NCI-H82 (cell line): ENCODE results near the gene GARS1.

Experiments used
- DNase-seq: peaks from one replicate; lab custom pipeline; 2025; lab: John Stamatoyannopoulos, UW

GARS1 gene

GRCh38 chr7:30655096-30655970 is 60.7 kb downstream of the GARS1 start:
- DNase-seq, result no peak

DNA sequence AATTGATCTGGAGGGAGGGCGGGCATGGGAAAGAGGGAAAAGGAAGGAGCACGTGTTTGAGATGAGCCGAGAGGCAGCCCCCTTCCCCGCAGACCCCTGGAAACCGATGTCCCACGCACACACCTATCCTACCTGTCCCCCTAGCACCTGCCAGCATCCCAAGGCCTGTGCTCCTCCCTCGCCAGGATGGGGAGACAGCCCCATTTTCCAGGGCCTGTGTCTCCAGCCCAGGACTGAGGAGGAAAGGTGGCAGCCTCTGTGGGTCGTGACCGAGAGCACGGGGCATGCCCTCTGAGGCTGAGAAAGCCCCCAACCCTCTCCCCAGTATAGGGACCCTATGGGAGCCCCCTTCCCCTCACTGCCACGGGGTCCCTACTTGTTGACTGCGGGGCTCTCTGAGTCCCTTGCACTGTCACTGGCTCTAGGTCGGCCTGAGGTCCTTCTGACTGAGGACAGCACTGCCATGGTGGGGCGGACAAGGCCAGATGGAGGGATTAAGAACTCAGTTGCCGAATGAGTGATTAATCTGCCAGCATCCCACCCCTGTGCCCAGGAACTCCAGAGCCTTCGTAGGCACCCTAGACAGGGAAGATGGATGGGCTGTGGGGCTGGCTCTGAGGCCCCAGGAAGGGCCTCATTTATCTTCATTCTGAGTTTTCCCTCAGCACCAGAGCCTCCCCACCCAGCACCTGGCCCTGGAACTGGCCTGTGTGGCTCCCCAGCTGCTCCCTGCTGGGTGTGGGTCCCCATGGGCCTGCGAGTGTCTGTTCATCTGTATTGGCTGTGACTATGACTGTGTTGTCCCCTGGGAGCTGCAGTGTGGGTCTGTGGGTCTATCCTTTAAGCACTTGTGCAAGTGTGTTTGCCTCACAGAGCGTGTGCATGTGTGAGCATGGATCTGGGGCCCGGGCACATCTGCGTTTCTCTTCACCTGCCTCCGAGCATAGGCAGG is 61.6 kb downstream of the GARS1 start:
- peak; percentile 93 for DNase-seq

GRCh38 chr7:30657131-30657530 is 62.5 kb downstream of the GARS1 start:
- no peak for DNase-seq

GRCh38 chr7:30658479-30659074 is 63.9 kb downstream of the GARS1 start:
- no peak for DNase-seq

- peak; percentile 73 for DNase-seq
These were observed 64.6 kb downstream of the GARS1 start for GRCh38 chr7:30659312-30659711.

DNA sequence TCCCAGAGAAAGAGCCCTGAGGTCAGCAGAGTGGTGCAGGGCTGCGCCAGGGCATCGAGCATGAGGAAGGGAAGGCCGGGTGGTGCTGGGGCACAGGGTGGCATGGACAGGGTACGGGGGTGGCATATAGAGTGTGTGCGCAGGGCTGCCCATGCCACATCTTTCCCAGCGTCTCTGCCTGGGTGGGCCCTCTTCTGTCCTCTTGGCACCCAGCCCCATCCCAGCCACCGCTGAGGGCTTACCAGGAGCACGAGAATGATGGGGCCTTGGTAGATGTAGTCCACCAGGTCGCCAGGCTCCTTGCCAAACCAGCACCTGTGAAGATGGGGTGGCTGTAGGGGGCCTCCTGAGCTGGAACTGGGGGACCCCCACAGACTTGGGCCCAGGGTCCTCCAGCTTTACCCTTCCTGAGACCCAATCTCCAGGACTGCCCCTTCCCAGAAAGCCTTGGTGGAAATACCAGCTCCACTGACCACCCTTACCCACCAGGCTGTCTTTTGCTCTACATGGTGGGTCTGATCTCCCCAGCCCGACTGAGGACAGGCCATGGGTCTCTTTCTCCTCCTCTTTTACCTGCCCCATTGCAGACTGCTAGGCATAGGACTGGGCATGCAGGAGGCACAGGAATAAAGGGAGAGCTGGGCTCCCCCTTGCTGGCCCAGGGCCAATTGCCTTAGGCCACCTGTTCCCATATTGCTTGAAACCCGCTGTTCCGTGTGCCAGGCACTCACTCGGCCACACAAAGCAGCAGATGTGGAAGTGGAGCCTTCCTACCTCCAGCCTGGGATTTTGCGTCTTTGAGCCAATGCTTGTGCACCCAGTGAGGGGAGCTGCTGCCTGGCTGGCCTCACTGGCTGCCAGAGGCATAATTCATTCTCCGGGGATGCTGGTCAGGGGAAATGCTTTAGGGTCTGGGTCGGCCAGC is 65.9 kb downstream of the GARS1 start:
- peak; percentile 74 for DNase-seq

- no peak for DNase-seq
These were observed 67.2 kb downstream of the GARS1 start for GRCh38 chr7:30661926-30662325.

DNA sequence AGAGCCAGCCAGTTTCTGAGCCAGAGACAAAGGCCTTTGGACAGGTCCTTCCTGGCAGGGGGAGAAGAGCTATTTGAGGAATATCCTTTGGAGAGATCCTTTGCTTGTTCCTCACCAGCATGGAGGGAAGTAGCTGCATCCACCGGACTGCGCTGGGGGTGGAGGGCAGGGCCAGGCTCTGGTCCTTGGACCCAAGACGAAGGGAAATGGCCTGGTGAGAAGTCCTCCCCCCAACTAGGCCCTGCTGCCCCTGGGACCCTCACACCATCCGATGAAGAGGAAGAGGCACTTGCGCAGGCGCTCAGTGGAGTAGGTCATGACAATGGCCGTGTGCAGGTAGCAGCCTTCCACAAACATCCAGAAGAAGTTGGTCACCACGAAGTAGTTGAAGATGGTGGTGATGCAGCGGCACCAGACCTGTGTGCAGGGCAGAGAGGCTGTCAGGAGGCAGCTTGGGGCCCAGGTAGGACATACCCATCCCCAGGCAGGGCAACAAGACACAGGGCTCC is 67.8 kb downstream of the GARS1 start:
- no peak for DNase-seq

DNA sequence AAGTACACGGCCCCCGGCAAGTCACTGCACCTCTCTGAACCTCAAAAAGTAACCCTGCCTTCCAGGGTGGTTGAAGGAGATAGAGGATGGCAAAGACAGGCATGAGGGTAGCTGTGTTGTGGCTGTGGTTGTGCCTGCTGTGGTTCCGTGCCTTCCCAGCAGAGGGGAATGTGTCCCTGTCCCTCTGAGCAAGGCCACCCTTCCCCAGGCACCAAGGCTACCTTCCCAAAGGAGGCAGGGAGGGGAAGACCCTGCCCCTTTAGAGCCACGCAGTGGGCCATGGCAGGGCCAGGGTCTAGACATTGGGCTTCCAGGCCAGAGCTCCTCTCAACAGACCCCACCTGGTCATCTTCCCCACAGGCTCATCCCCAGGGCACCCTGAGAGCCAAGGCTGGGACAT is 68.7 kb downstream of the GARS1 start:
- no peak for DNase-seq

- no peak for DNase-seq
These were observed 69.7 kb downstream of the GARS1 start for GRCh38 chr7:30664184-30664885.

DNA sequence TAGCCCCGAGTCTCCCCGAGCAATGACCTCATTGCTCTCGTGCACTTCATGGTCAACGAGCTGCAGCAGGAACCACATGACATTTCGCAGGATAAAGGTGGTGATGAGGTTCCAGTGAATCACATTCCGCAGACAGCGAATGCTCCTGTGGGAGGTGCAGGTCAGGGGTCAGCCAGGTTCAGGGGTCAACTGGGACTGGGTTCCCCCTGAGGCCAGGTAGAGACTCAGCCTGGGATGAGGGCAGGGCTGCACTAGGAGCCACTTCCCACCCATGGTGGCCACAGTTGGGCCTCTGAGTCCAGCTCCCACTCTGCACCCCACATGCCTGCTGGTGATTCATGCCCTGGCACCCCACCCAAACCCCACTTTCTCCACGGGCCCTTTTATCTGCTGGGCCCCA is 70.4 kb downstream of the GARS1 start:
- DNase-seq, result no peak

DNA sequence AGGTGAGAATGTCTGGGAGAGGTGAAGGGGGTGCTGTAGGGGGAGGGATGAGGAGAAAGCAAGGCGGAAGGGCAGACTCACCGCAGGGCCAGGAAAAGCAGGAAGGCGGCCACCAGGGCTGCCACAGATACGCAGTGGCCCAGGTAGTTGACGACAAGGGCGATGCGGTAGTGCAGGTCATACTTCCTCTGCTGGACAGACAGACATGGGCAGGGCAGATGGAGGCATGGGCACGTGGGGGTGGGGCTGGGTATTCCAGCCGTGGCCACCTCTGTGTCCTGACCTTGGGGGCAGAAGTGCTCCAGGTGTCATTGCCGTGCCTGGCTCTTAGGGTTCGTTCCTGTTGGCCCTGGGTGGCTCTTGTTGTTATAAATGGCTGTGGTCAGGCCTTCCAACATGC is 70.8 kb downstream of the GARS1 start:
- DNase-seq, result no peak

DNA sequence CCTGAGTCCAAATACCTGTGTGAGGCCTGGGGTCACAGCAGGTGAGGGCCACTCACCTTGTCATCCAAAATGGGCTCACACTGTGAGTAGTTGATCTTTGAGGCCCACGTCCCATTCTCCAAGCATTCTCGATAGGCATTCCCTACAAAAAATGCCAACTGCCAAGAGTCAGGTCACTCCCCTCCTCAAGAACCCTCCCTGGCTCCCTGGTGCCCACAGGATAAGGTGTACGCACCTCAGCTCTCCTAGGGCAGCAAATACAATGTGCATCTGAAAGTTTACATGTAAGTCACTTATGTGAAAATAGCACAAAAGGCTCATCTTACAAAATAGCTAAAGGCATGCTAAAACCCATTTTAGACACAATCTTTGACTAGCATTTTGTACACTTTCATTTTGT is 72.5 kb downstream of the GARS1 start:
- no peak for DNase-seq

DNA sequence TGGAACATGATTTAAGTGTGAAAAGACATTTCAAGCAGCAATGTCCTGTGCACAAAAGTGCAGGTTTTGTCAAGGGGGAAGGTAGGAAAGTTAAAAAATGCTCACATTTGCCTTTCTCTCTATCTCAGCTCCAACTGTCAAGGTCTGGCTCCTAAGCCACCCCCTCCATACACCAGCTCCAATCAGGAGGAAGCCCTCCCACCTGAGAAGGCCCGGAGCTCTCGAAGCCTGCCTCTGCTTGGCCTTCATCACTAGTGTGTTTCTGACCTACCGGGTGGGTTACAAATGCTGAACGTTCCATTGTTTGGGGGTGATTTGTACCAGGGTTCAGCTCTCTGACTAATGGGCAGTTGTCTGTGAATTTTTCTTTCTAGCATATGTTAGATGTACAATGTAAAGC is 73.4 kb downstream of the GARS1 start:
- DNase-seq, result no peak

- no peak for DNase-seq
These were observed 77.3 kb downstream of the GARS1 start for GRCh38 chr7:30671793-30672465.

GRCh38 chr7:30674420-30674819 is 79.7 kb downstream of the GARS1 start:
- peak; percentile 63 for DNase-seq

- DNase-seq, result no peak
These were observed 80.2 kb downstream of the GARS1 start for GRCh38 chr7:30674876-30675275.

DNA sequence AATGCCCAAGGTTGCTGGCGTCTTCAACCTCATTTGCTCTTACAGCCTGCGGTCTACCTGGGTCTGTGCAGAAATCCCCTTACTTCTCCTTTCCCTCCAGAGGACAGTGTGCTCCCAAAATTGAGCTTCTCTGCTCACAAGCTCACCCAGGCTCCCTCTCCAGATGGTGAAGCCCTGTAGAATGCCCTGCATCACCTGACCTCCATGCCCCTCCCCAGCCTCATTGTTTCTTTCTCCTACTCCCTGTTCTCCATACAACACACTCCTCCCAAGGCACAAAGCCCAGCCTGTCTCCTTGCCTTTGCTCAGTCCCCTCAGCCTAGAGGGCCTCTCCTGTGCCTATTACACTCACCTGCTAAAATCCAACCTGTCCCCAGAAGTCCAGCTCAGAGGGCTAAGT is 84.1 kb downstream of the GARS1 start:
- no peak for DNase-seq

DNA sequence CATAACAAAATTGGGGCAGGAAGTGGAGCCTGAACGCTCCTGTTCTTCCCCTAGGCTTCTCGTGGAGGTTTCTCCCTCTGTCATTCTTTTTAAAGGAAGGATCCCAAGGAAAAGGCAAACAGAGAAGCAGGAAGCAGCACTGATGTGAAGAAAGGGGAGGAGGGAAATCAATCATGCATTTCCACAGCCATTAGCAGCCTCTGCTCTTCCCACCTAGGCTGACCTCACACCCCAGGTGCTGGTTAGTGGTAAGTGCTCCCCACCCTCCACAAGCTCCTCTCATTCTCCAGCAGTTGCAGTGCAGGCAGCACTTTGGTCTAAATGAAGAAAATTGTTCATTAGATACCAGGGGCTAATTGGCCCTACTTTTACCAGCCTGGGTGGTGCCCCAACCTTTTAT is 85.0 kb downstream of the GARS1 start:
- no peak for DNase-seq

- DNase-seq, result peak; percentile 63
These were observed 86.7 kb downstream of the GARS1 start for GRCh38 chr7:30681331-30681797.
